ENCODE measurements around the gene OR1J1. TPM values are rescaled to one million over a fixed set of nuclear protein-coding genes. Genes with fewer than 3 reads are reported as not detected.

OR1J1 gene
- polyA plus RNA-seq, 3 donors from 2014 or later: not detected

GRCh38 chr9:122464633-122465567, 12.8 kb downstream of the OR1J1 start:
- peak; percentile 60 to 72 (median 69) for DNase-seq
- Mint-ChIP-seq H3K27ac (peak overlapping the region; percentile 80 to 92 (median 88)), H3K36me3 (no peaks in the 10 kb centered on the region), H3K4me3 (peak overlapping the region; percentile 90 to 97 (median 92)), H3K4me1 (peaks cover 10% of the 10 kb centered on the region in 2 donors), H3K27me3 (ENCODE audit: low read depth in 3 of 3) (peaks cover 8 to 12% (median 10%) of the 10 kb centered on the region in 3 donors), H3K9me3 (peaks cover 0 to 3% (median 0%) of the 10 kb centered on the region in 6 donors)

- DNase-seq: peak in 1 of 3 donors; percentile 5
- H3K36me3 Mint-ChIP-seq: no peaks in the 10 kb centered on the region
- peak overlapping the region; percentile 80 to 92 (median 88) for H3K27ac Mint-ChIP-seq
- H3K4me1 Mint-ChIP-seq: peaks cover 10% of the 10 kb centered on the region in 2 donors
- H3K27me3 Mint-ChIP-seq (ENCODE audit: low read depth in 3 of 3): peaks cover 7 to 10% (median 8%) of the 10 kb centered on the region in 3 donors
- H3K9me3 Mint-ChIP-seq: peaks cover 0 to 3% (median 0%) of the 10 kb centered on the region in 6 donors
- peak overlapping the region; percentile 90 to 97 (median 92) for H3K4me3 Mint-ChIP-seq
Observed at GRCh38 chr9:122463828-122464632, 13.7 kb downstream of the OR1J1 start.

GRCh38 chr9:122457787-122458186, 19.9 kb downstream of the OR1J1 start:
- Mint-ChIP-seq H3K4me1 (no peaks in the 10 kb centered on the region), H3K27ac (no peak overlapping the region), H3K9me3 (peaks cover 0 to 1% (median 0%) of the 10 kb centered on the region in 6 donors), H3K4me3 (no peak overlapping the region), H3K36me3 (no peaks in the 10 kb centered on the region), H3K27me3 (ENCODE audit: low read depth in 3 of 3) (peaks cover 4 to 13% (median 10%) of the 10 kb centered on the region in 3 donors)
- no peak for DNase-seq

DNA sequence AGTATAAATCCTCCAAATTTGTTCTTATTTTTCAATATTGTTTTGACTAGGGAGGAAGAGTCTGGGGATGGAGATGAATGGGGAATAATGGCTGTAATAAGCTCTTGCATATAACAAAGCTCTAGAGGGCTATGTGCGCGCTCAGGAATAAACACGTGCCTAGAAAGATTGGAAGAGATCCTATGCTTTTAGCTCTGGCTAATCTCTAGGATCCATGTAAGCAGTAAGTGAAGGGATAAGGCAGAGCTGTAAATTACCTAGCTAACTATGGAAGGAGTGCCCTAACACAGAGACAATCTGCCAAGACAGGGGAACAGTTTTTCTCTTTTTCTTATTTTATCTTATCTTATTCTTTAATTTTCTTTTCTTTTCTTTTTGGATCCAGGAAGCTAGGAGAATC, 21.6 kb downstream of the OR1J1 start:
- peaks cover 2 to 10% (median 6%) of the 10 kb centered on the region in 3 donors for H3K27me3 Mint-ChIP-seq (ENCODE audit: low read depth in 3 of 3)
- no peaks in the 10 kb centered on the region for H3K36me3 Mint-ChIP-seq
- H3K4me3 Mint-ChIP-seq: no peak overlapping the region
- DNase-seq: no peak
- no peaks in the 10 kb centered on the region for H3K9me3 Mint-ChIP-seq
- H3K4me1 Mint-ChIP-seq: no peaks in the 10 kb centered on the region
- no peak overlapping the region for H3K27ac Mint-ChIP-seq

- no peak for DNase-seq
- Mint-ChIP-seq H3K36me3 (no peaks in the 10 kb centered on the region), H3K4me1 (no peaks in the 10 kb centered on the region), H3K9me3 (no peaks in the 10 kb centered on the region), H3K27me3 (ENCODE audit: low read depth in 3 of 3) (peaks cover 3 to 6% (median 5%) of the 10 kb centered on the region in 3 donors), H3K4me3 (no peak overlapping the region), H3K27ac (no peak overlapping the region)
Observed at GRCh38 chr9:122453677-122454135, 24.0 kb downstream of the OR1J1 start.

GRCh38 chr9:122446819-122447484, 30.8 kb downstream of the OR1J1 start:
- no peak for DNase-seq
- H3K4me1 Mint-ChIP-seq: no peaks in the 10 kb centered on the region
- no peak overlapping the region for H3K4me3 Mint-ChIP-seq
- H3K27me3 Mint-ChIP-seq (ENCODE audit: low read depth in 3 of 3): peaks cover 1 to 13% (median 9%) of the 10 kb centered on the region in 3 donors
- no peaks in the 10 kb centered on the region for H3K9me3 Mint-ChIP-seq
- no peaks in the 10 kb centered on the region for H3K36me3 Mint-ChIP-seq
- no peak overlapping the region for H3K27ac Mint-ChIP-seq

DNA sequence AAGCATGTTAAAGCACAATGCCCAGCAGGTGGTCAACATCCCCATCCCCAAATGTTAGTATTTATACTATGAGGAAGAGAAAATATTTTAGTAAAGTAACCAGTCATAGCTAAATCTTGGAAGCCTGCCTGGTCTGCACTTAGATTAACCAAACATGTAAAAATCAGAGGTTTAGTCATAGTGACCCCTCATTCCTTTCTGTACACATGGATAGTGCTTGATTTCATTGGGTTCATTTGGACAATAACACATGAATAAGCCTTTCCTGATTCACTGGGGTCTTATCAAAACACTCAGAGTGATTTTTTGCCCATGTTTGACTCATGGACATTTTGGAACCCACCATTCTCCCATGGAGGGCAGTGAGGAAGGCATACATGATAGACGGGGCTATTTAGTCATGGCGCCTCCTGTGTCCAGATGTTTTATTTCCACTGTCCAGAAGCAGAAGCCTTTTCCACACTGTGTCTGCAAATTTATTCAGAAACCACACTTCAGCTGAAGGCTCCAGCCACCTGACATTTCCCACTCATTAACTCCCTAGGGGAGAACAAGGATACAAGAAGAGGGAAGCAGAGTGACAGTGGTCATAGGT, 32.5 kb downstream of the OR1J1 start:
- H3K27me3 Mint-ChIP-seq (ENCODE audit: low read depth in 3 of 3): peaks cover 1 to 14% (median 9%) of the 10 kb centered on the region in 3 donors
- no peak for DNase-seq

GRCh38 chr9:122444041-122444733, 33.5 kb downstream of the OR1J1 start:
- Mint-ChIP-seq H3K27ac (no peak overlapping the region), H3K4me1 (no peaks in the 10 kb centered on the region), H3K9me3 (no peaks in the 10 kb centered on the region), H3K4me3 (no peak overlapping the region), H3K27me3 (ENCODE audit: low read depth in 3 of 3) (peaks cover 3 to 14% (median 9%) of the 10 kb centered on the region in 3 donors), H3K36me3 (no peaks in the 10 kb centered on the region)
- no peak for DNase-seq

More for the DNA sequence above, 32.5 kb downstream of the OR1J1 start:
- no peak overlapping the region for H3K4me3 Mint-ChIP-seq
- no peaks in the 10 kb centered on the region for H3K4me1 Mint-ChIP-seq
- H3K9me3 Mint-ChIP-seq: no peaks in the 10 kb centered on the region
- no peak overlapping the region for H3K27ac Mint-ChIP-seq
- H3K36me3 Mint-ChIP-seq: no peaks in the 10 kb centered on the region

DNA sequence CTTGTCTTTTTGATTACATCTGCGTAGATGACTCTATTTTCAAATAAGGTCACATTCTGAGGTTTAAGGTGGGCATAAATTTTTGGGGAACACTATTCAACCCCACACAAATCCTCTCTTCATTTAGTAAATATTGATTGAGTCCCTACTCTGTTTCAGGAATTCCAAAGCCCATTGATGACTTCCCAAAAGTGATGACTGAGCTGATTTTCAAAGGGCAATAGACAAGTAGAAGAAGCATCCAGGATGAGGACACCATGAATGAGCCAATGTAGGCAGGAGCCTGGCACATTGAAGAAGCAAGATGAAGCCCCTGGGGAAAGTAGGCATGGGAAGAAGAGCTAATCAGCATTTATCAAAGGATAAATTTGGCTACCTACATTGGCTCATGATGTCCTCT, 35.2 kb downstream of the OR1J1 start:
- H3K27ac Mint-ChIP-seq: no peak overlapping the region
- H3K36me3 Mint-ChIP-seq: no peaks in the 10 kb centered on the region
- H3K9me3 Mint-ChIP-seq: no peaks in the 10 kb centered on the region
- H3K27me3 Mint-ChIP-seq (ENCODE audit: low read depth in 3 of 3): peaks cover 3 to 14% (median 12%) of the 10 kb centered on the region in 3 donors
- no peaks in the 10 kb centered on the region for H3K4me1 Mint-ChIP-seq
- no peak for DNase-seq
- no peak overlapping the region for H3K4me3 Mint-ChIP-seq

Other genes starting within 250 kb of the OR1J1 start
- gene LHX6, start 249.0 kb downstream of the OR1J1 start, polyA plus RNA-seq: not detected
- 10 to 100 TPM; 20.9 to 26.5 (median 21.8) TPM for gene RBM18, start 213.1 kb downstream of the OR1J1 start, polyA plus RNA-seq
- gene MRRF, start 213.0 kb downstream of the OR1J1 start, polyA plus RNA-seq: 10 to 100 TPM; 11.5 to 18.4 (median 16.3) TPM
- 1 to 10 TPM; 1.8 to 5.4 (median 2.0) TPM for gene PTGS1, start 106.9 kb downstream of the OR1J1 start, polyA plus RNA-seq
- gene OR1J2, start 32.9 kb upstream of the OR1J1 start, polyA plus RNA-seq: not detected
- gene OR1J4, start 41.2 kb upstream of the OR1J1 start, polyA plus RNA-seq: not detected
- gene OR1N1, start 49.4 kb upstream of the OR1J1 start, polyA plus RNA-seq: not detected
- gene OR1N2, start 75.2 kb upstream of the OR1J1 start, polyA plus RNA-seq: not detected
- under 1 TPM in 2 of 3 donors, not detected in 1; 0.11 to 0.64 TPM for gene OR1L8, start 105.5 kb upstream of the OR1J1 start, polyA plus RNA-seq
- not detected for gene OR1Q1, start 136.8 kb upstream of the OR1J1 start, polyA plus RNA-seq
- gene OR1B1, start 179.7 kb upstream of the OR1J1 start, polyA plus RNA-seq: not detected
- not detected for gene OR1L1, start 183.8 kb upstream of the OR1J1 start, polyA plus RNA-seq
- not detected for gene OR1L3, start 197.2 kb upstream of the OR1J1 start, polyA plus RNA-seq
- gene OR1L4, start 246.1 kb upstream of the OR1J1 start, polyA plus RNA-seq: not detected